Panc1 (cell line): ENCODE results near the gene ARHGAP8.

Experiments used
- POLR2AphosphoS5 ChIP-seq: IDR thresholded peaks from 2 replicates; pipeline ENCODE4 v1.6.1; 2012; ENCODE audit warnings: mild to moderate bottlenecking, low read depth, low read length, moderate library complexity
- SIN3A ChIP-seq: IDR thresholded peaks from 2 replicates; pipeline ENCODE4 v1.6.1; 2012; ENCODE audit warnings: low read depth, mild to moderate bottlenecking, low read length, moderate library complexity, borderline replicate concordance; ENCODE audit not compliant: insufficient read depth
- TCF7L2 ChIP-seq: IDR thresholded peaks from 2 replicates; pipeline ENCODE4 v1.6.1; 2011; ENCODE audit warnings: mild to moderate bottlenecking, low read depth, low read length, inconsistent platforms
- TF ChIP-seq, protein P1 (sequence below): fragments of 450-650 bp; IDR thresholded peaks from 2 replicates; pipeline ENCODE4 v1.5.1; 2017; ENCODE audit warnings: mild to moderate bottlenecking
- TF ChIP-seq, protein P2 (sequence below), 2 experiments: IDR thresholded peaks; 2 replicates each; pipeline ENCODE4 v1.6.1; 2011 to 2012; ENCODE audit warnings: low read depth in 2 of 2, control low read depth in 1 of 2, low read length in 1 of 2, mild to moderate bottlenecking in 1 of 2, moderate library complexity in 1 of 2; ENCODE audit not compliant: insufficient read depth in 1 of 2

DNA sequence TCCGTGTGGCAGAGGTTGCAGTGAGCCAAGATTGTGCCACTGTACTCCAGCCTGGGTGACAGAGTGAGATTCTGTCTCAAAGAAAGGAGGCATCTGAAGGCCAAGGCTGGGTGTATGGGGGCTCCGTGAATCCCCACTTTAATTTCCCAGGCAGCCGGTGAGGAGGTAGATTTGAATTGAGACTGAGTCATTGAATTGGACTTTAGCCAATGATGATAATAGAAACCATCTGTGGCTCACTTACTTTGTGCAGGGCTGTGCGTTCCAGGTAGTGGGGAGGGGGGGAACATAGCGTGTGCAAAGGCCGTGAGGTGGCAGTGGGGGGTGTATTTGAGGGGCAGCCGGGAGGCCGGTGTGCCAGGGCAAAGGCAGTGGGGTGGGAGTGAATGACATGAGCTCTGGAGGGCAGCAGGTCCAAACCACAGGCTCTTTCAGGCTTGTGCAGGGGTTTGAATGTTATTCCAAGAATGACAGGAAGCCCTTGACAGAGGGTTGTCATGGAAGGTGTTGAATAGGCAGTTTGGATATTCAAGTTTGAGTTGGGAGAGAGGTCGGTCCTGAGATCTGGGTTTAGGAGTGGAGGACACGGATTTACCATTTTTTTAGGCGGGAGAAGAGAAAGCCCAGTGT lies 6.1 kb downstream of the ARHGAP8 start:
- TF ChIP-seq POLR2AphosphoS5 = no peak
- TF ChIP-seq, protein P1, sequence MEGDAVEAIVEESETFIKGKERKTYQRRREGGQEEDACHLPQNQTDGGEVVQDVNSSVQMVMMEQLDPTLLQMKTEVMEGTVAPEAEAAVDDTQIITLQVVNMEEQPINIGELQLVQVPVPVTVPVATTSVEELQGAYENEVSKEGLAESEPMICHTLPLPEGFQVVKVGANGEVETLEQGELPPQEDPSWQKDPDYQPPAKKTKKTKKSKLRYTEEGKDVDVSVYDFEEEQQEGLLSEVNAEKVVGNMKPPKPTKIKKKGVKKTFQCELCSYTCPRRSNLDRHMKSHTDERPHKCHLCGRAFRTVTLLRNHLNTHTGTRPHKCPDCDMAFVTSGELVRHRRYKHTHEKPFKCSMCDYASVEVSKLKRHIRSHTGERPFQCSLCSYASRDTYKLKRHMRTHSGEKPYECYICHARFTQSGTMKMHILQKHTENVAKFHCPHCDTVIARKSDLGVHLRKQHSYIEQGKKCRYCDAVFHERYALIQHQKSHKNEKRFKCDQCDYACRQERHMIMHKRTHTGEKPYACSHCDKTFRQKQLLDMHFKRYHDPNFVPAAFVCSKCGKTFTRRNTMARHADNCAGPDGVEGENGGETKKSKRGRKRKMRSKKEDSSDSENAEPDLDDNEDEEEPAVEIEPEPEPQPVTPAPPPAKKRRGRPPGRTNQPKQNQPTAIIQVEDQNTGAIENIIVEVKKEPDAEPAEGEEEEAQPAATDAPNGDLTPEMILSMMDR = no peak
- no peak for TF ChIP-seq TCF7L2
- TF ChIP-seq, protein P2, sequence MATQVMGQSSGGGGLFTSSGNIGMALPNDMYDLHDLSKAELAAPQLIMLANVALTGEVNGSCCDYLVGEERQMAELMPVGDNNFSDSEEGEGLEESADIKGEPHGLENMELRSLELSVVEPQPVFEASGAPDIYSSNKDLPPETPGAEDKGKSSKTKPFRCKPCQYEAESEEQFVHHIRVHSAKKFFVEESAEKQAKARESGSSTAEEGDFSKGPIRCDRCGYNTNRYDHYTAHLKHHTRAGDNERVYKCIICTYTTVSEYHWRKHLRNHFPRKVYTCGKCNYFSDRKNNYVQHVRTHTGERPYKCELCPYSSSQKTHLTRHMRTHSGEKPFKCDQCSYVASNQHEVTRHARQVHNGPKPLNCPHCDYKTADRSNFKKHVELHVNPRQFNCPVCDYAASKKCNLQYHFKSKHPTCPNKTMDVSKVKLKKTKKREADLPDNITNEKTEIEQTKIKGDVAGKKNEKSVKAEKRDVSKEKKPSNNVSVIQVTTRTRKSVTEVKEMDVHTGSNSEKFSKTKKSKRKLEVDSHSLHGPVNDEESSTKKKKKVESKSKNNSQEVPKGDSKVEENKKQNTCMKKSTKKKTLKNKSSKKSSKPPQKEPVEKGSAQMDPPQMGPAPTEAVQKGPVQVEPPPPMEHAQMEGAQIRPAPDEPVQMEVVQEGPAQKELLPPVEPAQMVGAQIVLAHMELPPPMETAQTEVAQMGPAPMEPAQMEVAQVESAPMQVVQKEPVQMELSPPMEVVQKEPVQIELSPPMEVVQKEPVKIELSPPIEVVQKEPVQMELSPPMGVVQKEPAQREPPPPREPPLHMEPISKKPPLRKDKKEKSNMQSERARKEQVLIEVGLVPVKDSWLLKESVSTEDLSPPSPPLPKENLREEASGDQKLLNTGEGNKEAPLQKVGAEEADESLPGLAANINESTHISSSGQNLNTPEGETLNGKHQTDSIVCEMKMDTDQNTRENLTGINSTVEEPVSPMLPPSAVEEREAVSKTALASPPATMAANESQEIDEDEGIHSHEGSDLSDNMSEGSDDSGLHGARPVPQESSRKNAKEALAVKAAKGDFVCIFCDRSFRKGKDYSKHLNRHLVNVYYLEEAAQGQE (IDR thresholded peaks at IDR 0.05; ENCODE audit: insufficient read depth in 1 of 2, low read depth in 2 of 2, low read length in 1 of 2) = no peak
- TF ChIP-seq SIN3A = no peak
